Measurements from ENCODE around the gene MLLT3. TPM values are rescaled to one million over a fixed set of nuclear protein-coding genes. Genes with fewer than 3 reads are reported as not detected.

MLLT3 gene
- total RNA-seq, 6 experiments from 2014 or later: 0.43 to 2.5 (median 1.2) TPM

GRCh38 chr9:20405078-20405477 lies 217.2 kb downstream of the MLLT3 start:
- 45% methylated on average over 1 of the region's 1 CpG for WGBS (ENCODE audit: insufficient coverage, low coverage, low lambda C conversion rate, missing lambda C conversion rate)
- Histone ChIP-seq H3K9me3 (no peaks in the 10 kb centered on the region), H3K4me3 (no peak overlapping the region), H3K4me1 (no peaks in the 10 kb centered on the region), H3K27me3 (no peaks in the 10 kb centered on the region), H3K36me3 (no peaks in the 10 kb centered on the region), H3K27ac (no peak overlapping the region)
- ATAC-seq (no peak), DNase-seq (no peak)
- TF ChIP-seq POLR2A (IDR thresholded peaks at IDR 0.05) (no peak), CTCF (IDR thresholded peaks at IDR 0.05) (no peak)
- intact Hi-C loops (cut with DNase I): no loop called here

- intact Hi-C loops (cut with DNase I): no loop called here
- H3K36me3 ChIP-seq: no peaks in the 10 kb centered on the region
- H3K4me1 ChIP-seq: no peaks in the 10 kb centered on the region
- H3K9me3 ChIP-seq: no peaks in the 10 kb centered on the region
- TF ChIP-seq POLR2A (IDR thresholded peaks at IDR 0.05) (no peak), CTCF (IDR thresholded peaks at IDR 0.05) (no peak)
- no peaks in the 10 kb centered on the region for H3K27me3 ChIP-seq
- DNase-seq (no peak), ATAC-seq (no peak)
- no peak overlapping the region for H3K27ac ChIP-seq
- 85% methylated on average over 7 of the region's 7 CpGs for WGBS (ENCODE audit: insufficient coverage, low coverage, low lambda C conversion rate, missing lambda C conversion rate)
- no peak overlapping the region for H3K4me3 ChIP-seq
Measured at GRCh38 chr9:20404192-20404813, 218.0 kb downstream of the MLLT3 start.

GRCh38 chr9:20403346-20403745 lies 219.0 kb downstream of the MLLT3 start:
- no peak for ATAC-seq
- Histone ChIP-seq H3K4me3 (no peak overlapping the region), H3K27me3 (no peaks in the 10 kb centered on the region), H3K9me3 (no peaks in the 10 kb centered on the region), H3K36me3 (no peaks in the 10 kb centered on the region), H3K27ac (no peak overlapping the region), H3K4me1 (no peaks in the 10 kb centered on the region)
- 54% methylated on average over 2 of the region's 2 CpGs for WGBS (ENCODE audit: insufficient coverage, low coverage, low lambda C conversion rate, missing lambda C conversion rate)
- TF ChIP-seq POLR2A (IDR thresholded peaks at IDR 0.05) (no peak), CTCF (IDR thresholded peaks at IDR 0.05) (no peak)
- no peak for DNase-seq
- intact Hi-C loops (cut with DNase I): no loop called here

- Histone ChIP-seq H3K4me3 (no peak overlapping the region), H3K27ac (no peak overlapping the region), H3K27me3 (no peaks in the 10 kb centered on the region), H3K9me3 (no peaks in the 10 kb centered on the region), H3K36me3 (no peaks in the 10 kb centered on the region), H3K4me1 (no peaks in the 10 kb centered on the region)
- ATAC-seq (no peak), DNase-seq (no peak)
- 81% methylated on average over 4 of the region's 4 CpGs for WGBS (ENCODE audit: insufficient coverage, low coverage, low lambda C conversion rate, missing lambda C conversion rate)
- TF ChIP-seq POLR2A (IDR thresholded peaks at IDR 0.05): no peak
- TF ChIP-seq CTCF (IDR thresholded peaks at IDR 0.05): no peak
- intact Hi-C loops (cut with DNase I): no loop called here
Measured at GRCh38 chr9:20402273-20402875, 219.9 kb downstream of the MLLT3 start.

Data from right lobe of liver (tissue), 6 donors.